Keratinocyte (primary cell): ENCODE data around the gene CTSD. TPM values are rescaled to one million over a fixed set of nuclear protein-coding genes. Genes with fewer than 3 reads are reported as not detected.

ENCODE experiments used
- DNase-seq: peaks from one replicate; pipeline ENCODE4 v3.0.0-alpha.2; 2011; ENCODE audit warnings: low read depth, missing footprints, low spot score
- FAIRE-seq: peaks from 2 replicates; lab custom pipeline; 2011; peaks lifted over from hg19 to GRCh38; lab: Jason Lieb, UNC
- H2AFZ ChIP-seq: 2 replicates; pipeline ENCODE4 v1.6.0; 2012; ENCODE audit warnings: low read length, control low read depth, inconsistent platforms; ENCODE audit not compliant: control insufficient read depth
- H3K27ac ChIP-seq: 2 replicates; pipeline ENCODE4 v1.5.1; 2011; ENCODE audit warnings: low read length; ENCODE audit not compliant: control insufficient read depth, insufficient read depth
- H3K27me3 ChIP-seq: 3 replicates; pipeline ENCODE4 v1.6.0; 2011; ENCODE audit warnings: low read length; ENCODE audit not compliant: control insufficient read depth, insufficient read depth; ENCODE audit errors: extremely low read depth
- H3K36me3 ChIP-seq, 2 experiments: 2 replicates in 1 of 2; 3 replicates in 1 of 2; pipeline ENCODE4 v1.5.1; 2011; ENCODE audit warnings: low read length in 2 of 2, mild to moderate bottlenecking in 1 of 2; ENCODE audit not compliant: control insufficient read depth in 2 of 2, insufficient read depth in 2 of 2; ENCODE audit errors: extremely low read depth in 1 of 2
- H3K4me1 ChIP-seq: 3 replicates; pipeline ENCODE4 v1.5.1; 2011; ENCODE audit warnings: low read length; ENCODE audit not compliant: control insufficient read depth, insufficient read depth; ENCODE audit errors: extremely low read depth
- H3K4me2 ChIP-seq: 3 replicates; pipeline ENCODE4 v1.6.0; 2011; ENCODE audit warnings: low read depth, low read length; ENCODE audit not compliant: control insufficient read depth, insufficient read depth; ENCODE audit errors: extremely low read depth
- H3K4me3 ChIP-seq, 3 experiments: fragments of 200-600 bp in 1 of 3; sonication (generic) in 1 of 3; 2 replicates in 2 of 3; 3 replicates in 1 of 3; pipeline ENCODE4 v1.5.1; 2011 to 2016; ENCODE audit warnings: low read length in 3 of 3, mild to moderate bottlenecking in 3 of 3, control low read depth in 2 of 3, inconsistent platforms in 1 of 3, low read depth in 1 of 3, mixed read lengths in 1 of 3, mixed run types in 1 of 3, moderate library complexity in 1 of 3; ENCODE audit not compliant: control insufficient read depth in 2 of 3, insufficient read depth in 2 of 3; ENCODE audit errors: extremely low read depth in 1 of 3
- H3K79me2 ChIP-seq: 2 replicates; pipeline ENCODE4 v1.6.0; 2012; ENCODE audit warnings: low read length; ENCODE audit not compliant: control insufficient read depth, insufficient read depth
- H3K9ac ChIP-seq: 3 replicates; pipeline ENCODE4 v1.6.0; 2011; ENCODE audit warnings: low read length; ENCODE audit not compliant: control insufficient read depth, insufficient read depth; ENCODE audit errors: extremely low read depth
- H3K9me1 ChIP-seq: 3 replicates; pipeline ENCODE4 v1.6.0; 2011; ENCODE audit warnings: low read length; ENCODE audit not compliant: control insufficient read depth, insufficient read depth; ENCODE audit errors: extremely low read depth
- H3K9me3 ChIP-seq: 2 replicates; pipeline ENCODE4 v1.5.1; 2012; ENCODE audit warnings: low read depth, low read length; ENCODE audit not compliant: control insufficient read depth
- H4K20me1 ChIP-seq: 3 replicates; pipeline ENCODE4 v1.6.0; 2011; ENCODE audit warnings: low read length; ENCODE audit not compliant: control insufficient read depth, insufficient read depth; ENCODE audit errors: extremely low read depth
- EZH2 ChIP-seq: IDR thresholded peaks from one replicate; pipeline ENCODE4 v1.6.1; 2012; ENCODE audit warnings: inconsistent platforms, mild to moderate bottlenecking, low read length, moderate library complexity
- dilution Hi-C: fragments of 300-500 bp; cut with MboI; formaldehyde crosslinking; loops from one replicate; pipeline ENCODE4 v1.7.0; 2020; ENCODE audit warnings: low sequenced_read_pairs; ENCODE audit not compliant: extremely low pct_ligation_motif_present
- polyA plus RNA-seq, 5 experiments: library from polyadenylated mRNA; depleted of rRNA in 3 of 5; stranded (reverse) in 3 of 5; stranded (forward) in 1 of 5; unstranded in 1 of 5; fragments of >200 nt; gene quantifications; 1 replicate in 1 of 5; 2 replicates in 3 of 5; 3 replicates in 1 of 5; pipeline versions ENCODE4 v1.2.1 to v1.2.3, GENCODE V29; 2011 to 2012; ENCODE audit warnings: missing spikeins in 2 of 5, low read depth in 1 of 5, low replicate concordance in 1 of 5
- TF ChIP-seq, protein P1 (sequence below), 3 experiments: IDR thresholded peaks in 1 of 3; conservative IDR thresholded peaks in 1 of 3; optimal IDR thresholded peaks in 1 of 3; 2 replicates in 2 of 3; 3 replicates in 1 of 3; pipeline versions ENCODE3 to v1.5.1; 2011; ENCODE audit warnings: low read length in 3 of 3, mild to moderate bottlenecking in 3 of 3, moderate library complexity in 2 of 3, control low read depth in 1 of 3, inconsistent platforms in 1 of 3; ENCODE audit not compliant: insufficient read depth in 2 of 3; ENCODE audit errors: extremely low read depth in 1 of 3

CTSD gene
- polyA plus RNA-seq, 1 donor (not counting 4 experiments of a cell fraction or from before 2014, with no cell fraction given): 152 TPM

DNA sequence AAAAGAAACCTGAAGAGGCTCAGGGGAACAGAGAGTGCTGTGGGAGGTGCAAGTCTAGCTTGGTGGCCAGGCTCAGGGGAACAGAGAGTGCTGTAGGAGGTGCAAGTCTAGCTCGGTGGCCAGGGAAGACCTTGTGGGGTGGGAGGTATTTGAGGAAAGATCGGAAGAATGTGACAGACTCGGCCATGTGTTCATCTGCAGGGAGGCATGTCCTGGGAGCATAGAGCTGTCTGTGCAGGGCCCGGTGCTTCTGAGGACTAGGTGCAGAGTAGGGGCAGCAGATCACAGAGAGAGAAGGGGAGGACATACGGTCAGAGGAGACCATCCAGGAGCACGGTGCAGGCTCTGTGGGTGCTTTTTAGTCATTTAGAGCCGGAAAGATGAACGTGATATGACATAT, 24.2 kb downstream of the CTSD start:
- FAIRE-seq (no peak), DNase-seq (no peak)
- Histone ChIP-seq H3K4me3 (no peak overlapping the region), H3K4me2 (no peak overlapping the region), H3K4me1 (no peaks in the 10 kb centered on the region), H4K20me1 (no peaks in the 10 kb centered on the region), H3K9me3 (peaks cover 8% of the 10 kb centered on the region), H3K27ac (no peak overlapping the region), H3K9ac (no peak overlapping the region), H2AFZ (no peak overlapping the region), H3K36me3 (no peaks in the 10 kb centered on the region), H3K9me1 (no peaks in the 10 kb centered on the region), H3K27me3 (peaks cover 35% of the 10 kb centered on the region), H3K79me2 (no peaks in the 10 kb centered on the region)
- TF ChIP-seq, protein P1, sequence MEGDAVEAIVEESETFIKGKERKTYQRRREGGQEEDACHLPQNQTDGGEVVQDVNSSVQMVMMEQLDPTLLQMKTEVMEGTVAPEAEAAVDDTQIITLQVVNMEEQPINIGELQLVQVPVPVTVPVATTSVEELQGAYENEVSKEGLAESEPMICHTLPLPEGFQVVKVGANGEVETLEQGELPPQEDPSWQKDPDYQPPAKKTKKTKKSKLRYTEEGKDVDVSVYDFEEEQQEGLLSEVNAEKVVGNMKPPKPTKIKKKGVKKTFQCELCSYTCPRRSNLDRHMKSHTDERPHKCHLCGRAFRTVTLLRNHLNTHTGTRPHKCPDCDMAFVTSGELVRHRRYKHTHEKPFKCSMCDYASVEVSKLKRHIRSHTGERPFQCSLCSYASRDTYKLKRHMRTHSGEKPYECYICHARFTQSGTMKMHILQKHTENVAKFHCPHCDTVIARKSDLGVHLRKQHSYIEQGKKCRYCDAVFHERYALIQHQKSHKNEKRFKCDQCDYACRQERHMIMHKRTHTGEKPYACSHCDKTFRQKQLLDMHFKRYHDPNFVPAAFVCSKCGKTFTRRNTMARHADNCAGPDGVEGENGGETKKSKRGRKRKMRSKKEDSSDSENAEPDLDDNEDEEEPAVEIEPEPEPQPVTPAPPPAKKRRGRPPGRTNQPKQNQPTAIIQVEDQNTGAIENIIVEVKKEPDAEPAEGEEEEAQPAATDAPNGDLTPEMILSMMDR (optimal IDR thresholded peaks at IDR 0.05 in 1 of 3, IDR thresholded peaks at IDR 0.05 in 1 of 3, conservative IDR thresholded peaks at IDR 0.05 in 1 of 3; ENCODE audit: extremely low read depth in 1 of 3, insufficient read depth in 2 of 3, low read length in 3 of 3): no peak
- TF ChIP-seq EZH2: no peak
- dilution Hi-C loops: no loop called here

DNA sequence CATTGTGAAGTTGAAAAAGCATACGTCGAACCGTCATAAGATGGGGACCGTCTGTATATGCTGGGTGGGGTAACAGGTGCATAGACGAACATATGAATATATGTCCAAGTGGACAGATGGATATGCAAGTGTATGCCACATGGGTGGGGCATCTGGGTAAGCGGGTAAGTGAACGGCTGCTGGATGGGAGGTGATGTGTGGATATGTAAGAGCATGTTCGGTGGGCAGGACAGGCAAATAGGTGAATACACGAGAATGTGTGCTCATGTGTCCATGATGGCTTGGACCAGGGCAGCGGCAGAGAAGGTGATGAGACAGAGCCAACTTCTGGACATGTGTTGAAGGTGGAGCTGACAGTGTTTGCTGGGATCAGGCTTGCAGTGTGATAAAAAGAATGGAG, 25.3 kb downstream of the CTSD start:
- Histone ChIP-seq H3K9me1 (no peaks in the 10 kb centered on the region), H3K9me3 (peaks cover 8% of the 10 kb centered on the region), H3K4me1 (no peaks in the 10 kb centered on the region), H2AFZ (no peak overlapping the region), H3K4me3 (no peak overlapping the region), H3K27me3 (peaks cover 42% of the 10 kb centered on the region), H3K79me2 (no peaks in the 10 kb centered on the region), H3K36me3 (no peaks in the 10 kb centered on the region), H3K4me2 (no peak overlapping the region), H4K20me1 (no peaks in the 10 kb centered on the region), H3K27ac (no peak overlapping the region), H3K9ac (no peak overlapping the region)
- dilution Hi-C loops: no loop called here
- TF ChIP-seq, protein P1 (optimal IDR thresholded peaks at IDR 0.05 in 1 of 3, IDR thresholded peaks at IDR 0.05 in 1 of 3, conservative IDR thresholded peaks at IDR 0.05 in 1 of 3; ENCODE audit: extremely low read depth in 1 of 3, insufficient read depth in 2 of 3, low read length in 3 of 3): no peak
- no peak for TF ChIP-seq EZH2
- FAIRE-seq: no peak
- DNase-seq: no peak
